Measurements from ENCODE around the gene KLB.

DNA sequence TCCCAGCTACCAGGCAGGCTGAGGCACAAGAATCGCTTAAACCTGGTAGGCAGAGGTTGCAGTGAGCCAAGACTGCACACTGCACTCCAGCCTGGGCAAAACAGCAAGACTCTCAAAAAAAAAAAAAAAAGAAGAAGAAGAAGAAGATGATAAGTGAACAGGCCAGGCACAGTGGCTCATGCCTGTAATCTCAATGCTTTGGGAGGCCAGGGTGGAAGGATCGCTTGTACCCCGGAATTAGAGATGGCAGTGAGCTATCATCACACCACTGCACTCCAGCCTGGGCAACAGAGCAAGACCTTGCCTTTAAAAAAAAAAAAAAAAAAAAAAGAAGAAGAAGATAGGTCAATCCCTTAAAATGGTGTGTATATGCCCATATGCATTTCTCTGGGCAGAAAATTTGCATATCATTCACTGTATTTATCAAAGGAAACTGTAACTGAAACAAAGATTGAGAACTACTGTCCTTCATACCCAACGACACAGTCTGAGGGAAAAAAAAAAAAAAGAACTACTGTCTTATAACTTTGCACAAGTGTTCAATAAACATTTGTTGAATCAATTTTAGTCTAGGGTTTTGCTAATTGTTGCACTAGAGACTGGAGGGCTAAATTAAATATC is 42.8 kb upstream of the KLB start:
- TF ChIP-seq, protein P1, sequence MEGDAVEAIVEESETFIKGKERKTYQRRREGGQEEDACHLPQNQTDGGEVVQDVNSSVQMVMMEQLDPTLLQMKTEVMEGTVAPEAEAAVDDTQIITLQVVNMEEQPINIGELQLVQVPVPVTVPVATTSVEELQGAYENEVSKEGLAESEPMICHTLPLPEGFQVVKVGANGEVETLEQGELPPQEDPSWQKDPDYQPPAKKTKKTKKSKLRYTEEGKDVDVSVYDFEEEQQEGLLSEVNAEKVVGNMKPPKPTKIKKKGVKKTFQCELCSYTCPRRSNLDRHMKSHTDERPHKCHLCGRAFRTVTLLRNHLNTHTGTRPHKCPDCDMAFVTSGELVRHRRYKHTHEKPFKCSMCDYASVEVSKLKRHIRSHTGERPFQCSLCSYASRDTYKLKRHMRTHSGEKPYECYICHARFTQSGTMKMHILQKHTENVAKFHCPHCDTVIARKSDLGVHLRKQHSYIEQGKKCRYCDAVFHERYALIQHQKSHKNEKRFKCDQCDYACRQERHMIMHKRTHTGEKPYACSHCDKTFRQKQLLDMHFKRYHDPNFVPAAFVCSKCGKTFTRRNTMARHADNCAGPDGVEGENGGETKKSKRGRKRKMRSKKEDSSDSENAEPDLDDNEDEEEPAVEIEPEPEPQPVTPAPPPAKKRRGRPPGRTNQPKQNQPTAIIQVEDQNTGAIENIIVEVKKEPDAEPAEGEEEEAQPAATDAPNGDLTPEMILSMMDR (IDR thresholded peaks at IDR 0.05; ENCODE audit: low read depth, low read length, poor library complexity, severe bottlenecking): no peak
- no peak for TF ChIP-seq EZH2phosphoT487 (IDR thresholded peaks at IDR 0.05; ENCODE audit: borderline replicate concordance, low read length)
